Head of caudate nucleus (tissue), 42 donors: ENCODE measurements around the gene ARHGEF26.
A peak's percentile ranks its signal among the peaks of the same experiment; 100 is the strongest.

Experiments
- DNase-seq, 42 donors: peaks; one replicate each; pipeline versions ENCODE4 v3.0.0 to v3.0.0-alpha.2; 2020 to 2021; ENCODE audit warnings: mixed read lengths in 7 of 42
- intact Hi-C: fragments of 100-400 bp; cut with DNase I; formaldehyde crosslinking; loops from one replicate; pipeline ENCODE4 v1.15.0; 2022

Gene ARHGEF26

DNA sequence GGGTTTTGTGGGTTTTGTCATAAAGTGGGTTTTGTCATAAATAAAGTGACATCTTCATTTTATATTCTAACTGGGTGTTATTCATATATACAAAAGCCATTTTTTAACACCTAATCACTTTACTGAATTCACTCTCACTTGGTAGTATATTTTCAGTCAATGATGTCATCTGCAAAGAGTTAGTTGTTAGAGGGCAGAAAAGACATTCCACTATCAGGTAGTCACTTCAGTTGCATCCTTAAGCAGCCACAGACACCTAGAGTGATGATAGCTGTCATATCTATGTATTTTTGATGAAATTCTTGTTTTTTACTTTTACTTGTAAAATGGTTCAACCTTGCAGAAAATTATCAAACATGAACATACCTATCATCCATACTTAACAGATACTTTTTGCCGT, 114.1 kb downstream of the ARHGEF26 start:
- intact Hi-C loops = no loop called here

DNA sequence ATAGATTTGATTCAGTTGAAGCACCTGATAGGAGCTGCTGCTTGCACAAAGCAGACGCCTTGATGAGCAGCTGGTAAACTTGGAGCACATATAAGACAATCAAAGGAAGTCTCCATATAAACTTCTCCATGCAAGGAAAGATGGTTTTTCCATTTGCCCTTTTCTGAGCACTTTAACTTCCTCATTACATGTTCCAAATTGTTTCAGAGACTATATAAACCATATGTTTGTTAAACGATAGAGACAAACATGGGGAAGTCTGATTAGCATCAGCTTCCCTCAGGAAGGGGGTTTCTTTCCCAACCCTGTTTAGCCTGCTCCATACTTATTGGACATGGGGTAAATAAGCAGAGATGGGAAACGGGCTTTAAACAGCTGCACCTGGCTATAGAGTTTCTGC, 115.1 kb downstream of the ARHGEF26 start:
- DNase-seq = no peak

More for the DNA sequence above, 114.1 kb downstream of the ARHGEF26 start:
- no peak for DNase-seq

DNA sequence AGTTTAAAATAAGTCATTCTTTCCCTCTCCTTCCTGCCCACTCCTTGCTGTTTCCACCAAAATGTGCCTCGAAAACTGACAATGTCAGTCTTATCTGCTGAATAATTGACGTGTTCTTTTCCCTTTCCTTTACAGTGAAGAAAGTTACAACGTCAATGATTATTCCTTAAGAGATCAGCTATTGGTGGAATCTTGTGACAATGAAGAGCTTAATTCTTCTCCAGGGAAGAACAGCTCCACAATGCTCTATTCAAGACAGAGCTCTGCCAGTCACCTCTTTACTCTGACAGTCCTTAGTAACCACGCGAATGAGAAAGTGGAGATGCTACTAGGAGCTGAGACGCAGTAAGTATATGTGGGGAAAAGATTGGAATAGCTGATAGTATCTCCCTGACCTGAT, 119.0 kb downstream of the ARHGEF26 start:
- intact Hi-C loops = no loop called here

More for the DNA sequence above, 115.1 kb downstream of the ARHGEF26 start:
- intact Hi-C loops = no loop called here

DNA sequence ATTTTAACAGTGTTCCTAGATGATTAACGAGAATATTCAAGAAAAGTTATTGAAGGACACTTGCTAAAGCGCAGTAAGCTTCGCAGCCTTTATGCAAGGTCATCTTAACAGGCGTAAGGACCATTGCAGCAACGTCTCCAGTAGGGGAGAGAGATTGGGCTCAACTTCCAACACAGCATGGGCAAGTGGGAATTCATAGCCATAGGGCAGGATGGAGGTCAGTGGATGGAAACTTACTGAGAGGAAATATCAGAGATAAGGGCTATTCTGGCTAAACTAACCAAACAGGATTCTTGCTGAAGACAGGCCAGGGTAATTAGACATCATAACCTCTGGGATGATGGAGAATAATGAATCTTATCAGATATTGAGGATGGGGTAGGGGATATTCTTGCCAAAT, 120.3 kb downstream of the ARHGEF26 start:
- intact Hi-C loops = no loop called here

More for the DNA sequence above, 119.0 kb downstream of the ARHGEF26 start:
- peak in 1 of 42 donors; percentile 29 for DNase-seq

DNA sequence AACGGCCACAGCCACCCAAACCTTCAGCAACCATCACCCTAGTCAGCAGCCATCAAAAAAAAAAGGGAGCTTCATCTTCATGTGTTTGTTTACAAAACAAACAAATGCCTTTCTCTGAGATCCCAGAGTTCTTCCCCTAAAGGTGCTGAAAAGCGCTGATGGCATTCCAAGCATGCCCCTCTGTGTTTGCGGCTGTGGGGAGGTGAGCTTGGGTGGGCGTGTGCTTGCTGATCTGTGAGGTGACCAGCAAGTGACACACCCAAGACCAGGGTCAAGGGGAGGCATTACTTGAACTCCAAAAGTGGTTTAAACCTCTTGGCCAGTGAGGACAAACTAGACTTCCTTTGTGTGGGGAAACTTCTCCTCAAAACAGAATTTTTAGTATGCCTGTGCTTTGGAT, 121.6 kb downstream of the ARHGEF26 start:
- intact Hi-C loops = no loop called here
- DNase-seq = no peak

More for the DNA sequence above, 120.3 kb downstream of the ARHGEF26 start:
- DNase-seq = no peak

DNA sequence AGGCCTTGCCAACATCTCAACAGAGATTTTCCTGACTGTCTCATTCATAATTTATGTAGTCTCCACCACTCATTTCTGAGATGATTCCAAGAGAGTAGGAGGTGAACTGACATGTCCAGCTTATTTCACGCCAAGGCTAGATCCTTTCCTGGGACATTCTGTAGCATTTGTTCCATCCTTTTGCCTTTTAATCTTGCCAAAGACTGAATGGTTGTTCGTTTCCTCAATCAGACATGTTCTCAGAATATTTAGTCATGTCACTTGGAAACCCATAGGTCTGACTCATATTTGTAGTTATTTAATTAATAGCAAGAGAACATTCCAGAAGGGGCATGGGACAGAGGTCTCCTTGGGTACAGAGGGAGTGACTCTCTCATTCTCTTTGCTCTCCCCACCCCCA, 122.2 kb downstream of the ARHGEF26 start:
- DNase-seq = no peak
- intact Hi-C loops = no loop called here

DNA sequence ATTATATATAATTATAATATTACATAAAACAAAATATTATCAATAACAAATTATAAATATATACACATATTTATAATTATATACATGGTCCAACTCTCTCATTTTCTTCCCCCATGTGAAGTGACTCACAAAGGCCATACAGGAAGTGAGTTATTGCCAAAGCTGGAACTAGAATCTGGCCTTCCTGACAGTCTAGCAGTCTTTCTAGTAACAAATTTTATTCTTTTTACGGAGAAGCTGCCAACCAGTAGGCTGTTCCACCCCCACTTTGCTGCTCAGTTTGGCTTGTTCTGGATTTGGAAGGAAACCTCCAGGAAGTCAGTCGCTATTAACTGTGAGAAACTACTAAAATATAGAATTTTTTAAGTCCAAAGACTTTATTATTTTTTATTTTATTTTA, 123.5 kb downstream of the ARHGEF26 start:
- intact Hi-C loops = no loop called here
- DNase-seq = peak in 9 of 42 donors; percentile 11 to 78 (median 37)

DNA sequence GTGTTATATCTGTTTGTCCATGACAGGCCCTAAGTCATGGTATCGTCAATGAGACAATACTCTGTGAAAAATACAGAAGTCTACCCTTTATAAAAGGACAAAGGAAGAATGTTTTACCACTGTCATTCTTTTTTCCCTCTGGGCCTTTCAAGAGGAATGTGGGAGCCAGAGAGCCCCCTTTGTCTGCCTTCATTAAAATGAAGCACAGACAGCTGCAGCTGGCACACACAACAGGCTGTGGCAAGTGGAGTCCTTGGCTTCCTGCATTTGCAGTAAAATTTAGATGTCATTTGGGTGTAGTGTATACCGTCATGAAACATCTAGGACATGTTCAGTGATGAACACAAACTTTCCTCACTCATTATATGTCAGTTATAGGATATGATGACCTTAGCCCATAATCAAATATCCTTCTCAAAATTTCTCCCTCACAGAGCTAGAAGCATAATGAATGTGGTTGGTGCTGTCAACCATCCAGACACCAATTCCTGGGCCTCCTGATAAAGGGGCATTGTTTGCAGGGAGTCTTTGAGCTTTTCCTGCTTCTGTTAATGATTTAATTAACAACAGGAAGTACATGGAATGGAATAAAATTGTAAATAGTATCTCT, 126.7 kb downstream of the ARHGEF26 start:
- DNase-seq = peak in 22 of 42 donors; percentile 7 to 59 (median 34)
- intact Hi-C loops = no loop called here

DNA sequence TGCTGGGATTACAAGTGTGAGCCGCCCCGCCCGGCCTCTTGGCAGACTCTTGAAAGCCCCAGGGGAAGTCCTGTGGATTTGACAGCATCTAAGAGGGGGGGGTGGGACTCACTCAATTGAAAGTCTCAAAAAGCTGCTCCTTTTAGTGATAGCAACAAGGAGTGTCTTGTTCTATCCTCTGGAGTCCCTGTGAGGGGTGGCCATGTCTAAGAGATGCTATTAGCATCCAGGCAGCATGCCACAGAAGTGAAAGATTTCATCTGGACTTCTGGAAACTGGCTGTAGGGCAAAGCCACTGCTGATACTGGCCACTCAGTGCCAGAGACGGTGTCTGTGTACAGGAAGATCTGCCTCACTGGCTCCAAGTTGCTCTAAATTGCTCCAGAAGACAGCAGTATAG, 129.1 kb downstream of the ARHGEF26 start:
- no peak for DNase-seq
- intact Hi-C loops = loop anchor here (5.0 kb wide), 1 partner anchor 153 kb away; no protein-coding TSS in a partner anchor

DNA sequence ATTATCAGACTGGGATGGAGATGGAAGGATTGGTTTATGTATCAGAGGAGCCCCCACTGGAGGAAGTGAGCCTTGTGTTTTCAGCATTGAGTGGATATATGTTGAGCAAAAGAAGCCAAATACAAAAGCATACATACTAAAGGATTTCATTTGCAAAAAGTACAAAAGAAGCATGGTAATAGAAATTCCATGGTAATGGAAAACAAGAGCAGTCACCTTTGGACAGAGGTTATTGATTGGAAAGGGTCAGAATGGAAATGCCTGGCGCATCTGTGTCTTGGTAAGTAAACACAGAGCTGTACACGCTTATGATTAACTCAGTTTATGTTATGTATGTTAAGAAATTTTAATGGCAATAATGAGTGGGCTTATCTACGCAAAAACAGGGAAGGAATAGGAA, 130.4 kb downstream of the ARHGEF26 start:
- intact Hi-C loops = loop anchor here (5.0 kb wide), 1 partner anchor 154 kb away; no protein-coding TSS in a partner anchor

DNA sequence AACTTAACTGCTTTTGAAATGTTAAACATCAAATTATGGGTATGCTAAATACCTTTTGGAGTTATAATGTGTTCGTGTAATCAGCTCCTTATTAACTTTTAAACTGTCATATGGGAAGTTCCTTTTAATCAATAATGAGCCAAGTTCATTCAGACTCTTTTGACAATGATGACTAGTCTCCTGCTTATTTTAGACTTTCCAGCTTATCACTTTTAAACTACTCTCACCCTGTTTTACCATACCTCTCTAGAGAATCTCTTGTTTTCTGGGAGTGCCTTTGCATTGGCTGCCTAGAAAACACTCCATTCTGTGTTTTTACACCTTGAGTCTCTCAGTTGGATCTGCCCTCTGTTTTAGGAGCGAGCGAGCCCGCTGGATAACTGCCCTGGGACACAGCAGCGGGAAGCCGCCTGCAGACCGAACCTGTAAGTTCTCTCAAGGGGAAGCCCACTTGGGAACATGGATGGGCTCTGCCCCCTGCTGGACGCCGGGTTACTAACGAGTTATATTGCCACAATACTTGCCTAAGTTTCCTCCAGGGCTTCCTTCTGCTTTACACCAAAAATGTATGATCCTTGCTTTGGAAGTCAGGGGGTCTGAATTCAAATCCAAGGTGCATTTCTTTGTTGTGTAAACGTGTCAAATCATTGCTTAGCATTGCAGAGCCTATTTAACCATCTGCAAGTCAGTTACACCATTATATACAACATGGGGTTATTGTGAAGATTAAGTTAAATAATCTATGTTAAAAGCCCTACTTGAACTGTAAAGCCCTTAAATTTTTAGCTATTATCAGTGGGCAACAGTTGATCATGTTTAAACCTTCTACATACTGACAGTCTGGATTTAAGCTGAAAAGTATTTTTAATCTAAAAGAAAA, 131.8 kb downstream of the ARHGEF26 start:
- intact Hi-C loops = loop anchor here (5.0 kb wide), 1 partner anchor 156 kb away; no protein-coding TSS in a partner anchor

More for the DNA sequence above, 130.4 kb downstream of the ARHGEF26 start:
- DNase-seq = no peak

DNA sequence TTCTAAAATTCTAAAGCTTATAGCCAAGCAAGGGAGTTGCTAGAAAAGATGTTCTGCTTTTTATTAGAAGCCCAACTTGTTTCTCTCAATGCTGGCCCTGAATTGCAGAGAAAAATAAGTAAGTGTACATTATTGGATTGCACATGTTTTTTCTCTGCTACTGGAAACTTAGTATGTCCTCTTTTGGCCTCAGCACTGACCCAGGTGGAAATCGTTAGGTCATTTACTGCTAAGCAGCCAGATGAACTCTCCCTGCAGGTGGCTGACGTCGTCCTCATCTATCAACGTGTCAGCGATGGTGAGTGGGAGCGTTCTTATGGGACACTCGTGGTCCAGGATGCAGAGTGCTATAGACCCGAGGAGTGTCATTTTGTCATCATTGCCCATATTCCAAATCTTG, 133.3 kb downstream of the ARHGEF26 start:
- DNase-seq = no peak
- intact Hi-C loops = loop anchor here (5.0 kb wide), 1 partner anchor 157 kb away; no protein-coding TSS in a partner anchor

More for the DNA sequence above, 131.8 kb downstream of the ARHGEF26 start:
- peak; percentile 76 to 96 (median 90) for DNase-seq

DNA sequence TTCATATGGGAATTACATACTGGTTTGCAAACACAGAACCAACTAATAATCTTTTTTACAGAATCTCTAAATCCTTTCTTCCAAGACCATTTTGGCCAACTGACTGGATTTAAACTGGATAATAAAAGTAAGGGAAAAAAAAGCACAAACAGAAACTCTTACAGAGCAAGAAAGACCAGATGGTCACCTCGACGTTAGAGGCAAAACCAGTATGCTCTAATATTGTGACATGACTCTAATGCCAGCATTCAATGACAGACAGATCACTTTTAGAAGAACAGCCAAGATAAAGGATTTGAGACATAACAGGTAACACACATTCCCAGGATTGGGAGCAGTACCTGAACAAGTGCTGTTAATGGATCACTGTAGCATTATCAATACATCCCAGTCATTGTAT, 152.2 kb downstream of the ARHGEF26 start:
- intact Hi-C loops = no loop called here
- DNase-seq = no peak

DNA sequence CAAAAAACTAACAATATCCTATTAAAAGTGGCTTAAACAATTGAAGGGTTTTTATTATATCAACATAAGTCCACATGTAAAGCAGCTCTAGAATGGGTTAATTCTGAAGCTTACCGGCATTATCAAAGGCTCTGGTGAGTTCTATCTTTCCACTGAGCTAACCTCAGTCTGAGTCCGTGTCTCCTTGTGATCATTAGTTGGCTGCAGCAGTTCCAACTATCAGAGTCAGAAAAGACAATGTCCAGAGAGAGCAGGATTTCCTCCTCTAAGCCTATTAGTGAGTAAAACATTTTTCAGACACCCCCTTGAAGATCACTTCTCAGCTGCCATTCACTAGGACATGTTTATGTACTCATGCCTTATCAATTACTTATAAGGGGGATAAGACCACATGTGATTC, 153.2 kb downstream of the ARHGEF26 start:
- intact Hi-C loops = no loop called here
- no peak for DNase-seq

DNA sequence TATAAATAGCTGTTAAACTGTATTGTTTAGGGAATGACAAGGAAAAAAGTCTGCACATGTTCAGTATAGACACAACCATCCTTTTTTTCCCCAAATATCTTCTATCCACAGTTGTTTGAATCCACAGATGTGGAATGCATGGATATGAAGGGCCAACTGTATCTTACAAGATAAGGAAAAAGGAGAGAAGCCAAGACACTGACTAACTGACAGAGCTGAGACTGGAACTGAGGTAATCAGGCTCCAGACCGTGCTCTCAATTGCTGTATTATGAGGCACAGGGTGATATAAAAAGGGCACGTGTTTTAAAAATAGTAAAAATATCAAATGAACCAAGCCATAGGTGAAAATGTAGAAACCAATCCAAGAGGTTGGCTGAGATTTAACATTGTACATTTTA, 154.1 kb downstream of the ARHGEF26 start:
- intact Hi-C loops = no loop called here
- no peak for DNase-seq

DNA sequence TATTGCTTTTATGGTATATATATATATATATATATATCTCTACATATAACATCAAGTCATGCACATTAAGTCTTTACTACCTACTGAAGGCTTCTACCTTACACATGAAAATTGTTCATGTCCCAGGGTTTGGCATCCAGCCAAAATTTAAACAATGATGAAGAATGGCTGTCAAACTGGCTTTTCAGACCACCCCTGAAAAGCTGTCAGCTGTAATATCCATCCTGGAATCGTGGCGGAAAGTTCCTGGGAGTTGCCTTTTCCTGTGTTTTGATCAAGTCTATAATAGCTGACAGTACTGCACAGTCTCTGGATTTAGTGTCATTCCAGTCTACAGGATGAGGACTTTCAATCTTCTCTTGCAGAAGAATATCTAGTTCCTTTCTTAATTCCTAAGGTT, 154.8 kb downstream of the ARHGEF26 start:
- no peak for DNase-seq
- intact Hi-C loops = no loop called here

DNA sequence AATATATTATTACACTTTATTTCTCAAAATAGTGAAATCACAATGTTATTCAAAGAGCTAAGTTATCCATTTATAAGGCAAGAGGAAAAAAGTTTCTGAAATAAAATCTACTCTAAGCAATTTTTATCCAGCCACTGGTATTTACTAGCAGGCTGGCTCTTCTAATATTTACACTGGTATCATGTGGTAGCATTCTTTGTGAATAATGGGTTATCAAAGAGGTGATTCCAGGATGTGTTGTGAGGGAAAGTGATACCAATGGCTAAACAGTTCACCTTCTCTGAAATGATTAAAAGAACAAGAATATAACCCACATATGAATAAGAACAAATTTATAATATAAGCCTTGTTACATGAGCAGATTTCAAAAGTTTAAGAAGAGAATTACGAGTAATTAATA, 159.0 kb downstream of the ARHGEF26 start:
- intact Hi-C loops = no loop called here

DNA sequence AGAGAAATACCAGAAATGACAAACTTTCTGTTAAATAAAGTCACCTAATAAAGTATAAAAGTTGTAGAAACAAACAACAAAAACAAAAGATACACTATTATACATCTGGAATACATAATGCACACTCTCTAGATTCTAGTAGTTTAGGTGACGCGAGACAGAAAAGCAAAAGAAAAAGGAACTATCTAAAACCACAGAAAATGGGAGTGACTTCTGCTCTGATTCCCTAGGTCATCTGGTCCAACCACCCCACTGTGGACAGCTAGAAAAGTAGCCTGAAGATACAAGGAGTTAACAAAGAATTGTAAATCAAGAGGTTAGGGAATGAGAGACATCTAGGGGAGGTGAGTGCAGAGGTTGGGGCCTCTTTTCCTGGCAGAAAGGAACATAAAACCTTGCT, 164.0 kb downstream of the ARHGEF26 start:
- DNase-seq = no peak
- intact Hi-C loops = no loop called here

More for the DNA sequence above, 159.0 kb downstream of the ARHGEF26 start:
- DNase-seq = no peak

DNA sequence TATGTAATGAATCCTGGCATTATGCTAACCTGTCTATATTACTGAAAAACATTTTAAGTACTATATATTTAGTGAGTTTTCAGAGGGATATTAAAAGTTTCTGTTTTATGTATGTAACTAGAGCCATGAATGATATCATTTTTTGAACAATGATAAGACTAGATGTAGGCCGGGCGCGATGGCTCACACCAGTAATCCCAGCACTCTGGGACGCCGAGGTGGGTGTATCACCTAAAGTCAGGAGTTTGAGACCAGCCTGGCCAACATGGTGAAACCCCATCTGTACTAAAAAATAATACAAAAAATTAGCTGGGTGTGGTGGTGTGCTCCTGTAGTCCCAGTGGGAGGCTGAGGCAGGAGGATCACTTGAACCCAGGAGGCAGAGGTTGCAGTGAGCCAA, 169.0 kb downstream of the ARHGEF26 start:
- intact Hi-C loops = no loop called here
- no peak for DNase-seq

DNA sequence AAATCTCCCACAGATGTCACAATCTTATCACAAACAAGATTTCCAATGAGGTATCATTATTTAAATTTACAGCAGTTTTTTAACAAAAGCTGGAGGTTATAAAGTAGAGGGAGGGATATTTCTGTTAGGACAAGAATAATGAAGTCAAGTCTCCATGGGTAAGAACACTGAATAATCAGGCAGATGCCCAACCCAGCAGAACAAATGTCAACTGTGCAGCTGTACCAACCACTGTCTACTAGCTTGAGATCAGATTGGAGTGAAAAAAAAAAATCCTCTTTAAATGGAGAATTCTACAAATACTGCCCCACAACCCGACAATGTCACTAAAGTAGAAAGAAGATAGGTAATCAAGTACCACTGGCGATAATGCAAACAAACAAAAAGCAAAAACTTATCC, 172.8 kb downstream of the ARHGEF26 start:
- DNase-seq = peak in 3 of 42 donors; percentile 14 to 23 (median 14)
- intact Hi-C loops = no loop called here
